Cerebellar nuclear complex (tissue), 1 donor: ENCODE measurements around the gene FARP2.
"Not testable (repeated sequence)": the region's sequence is repeated elsewhere in the genome, so short reads cannot be mapped to it uniquely, and the experiment has no call there.

Experiments
- DNase-seq, 2 experiments: peaks; one replicate each; lab custom pipeline; 2025; lab: John Stamatoyannopoulos, UW

FARP2 gene

DNA sequence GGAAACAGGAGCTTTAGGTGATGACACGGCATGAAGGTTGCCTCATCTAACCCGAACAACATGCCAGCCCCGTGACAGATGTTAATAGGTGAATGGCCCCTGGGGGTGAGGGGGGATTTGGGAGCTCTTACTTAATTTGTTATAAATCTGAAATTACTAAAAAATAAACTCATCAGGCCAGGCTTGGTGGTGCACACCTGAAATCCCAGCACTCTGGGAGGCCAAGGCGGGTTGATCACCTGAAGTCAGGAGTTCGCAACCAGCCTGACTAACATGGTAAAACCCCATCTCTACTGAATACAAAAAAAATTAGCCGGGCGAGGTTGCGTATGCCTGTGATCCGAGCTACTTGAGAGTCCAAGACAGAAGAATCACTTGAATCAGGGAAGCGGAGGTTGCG is 146.2 kb downstream of the FARP2 start:
- DNase-seq = no peak

DNA sequence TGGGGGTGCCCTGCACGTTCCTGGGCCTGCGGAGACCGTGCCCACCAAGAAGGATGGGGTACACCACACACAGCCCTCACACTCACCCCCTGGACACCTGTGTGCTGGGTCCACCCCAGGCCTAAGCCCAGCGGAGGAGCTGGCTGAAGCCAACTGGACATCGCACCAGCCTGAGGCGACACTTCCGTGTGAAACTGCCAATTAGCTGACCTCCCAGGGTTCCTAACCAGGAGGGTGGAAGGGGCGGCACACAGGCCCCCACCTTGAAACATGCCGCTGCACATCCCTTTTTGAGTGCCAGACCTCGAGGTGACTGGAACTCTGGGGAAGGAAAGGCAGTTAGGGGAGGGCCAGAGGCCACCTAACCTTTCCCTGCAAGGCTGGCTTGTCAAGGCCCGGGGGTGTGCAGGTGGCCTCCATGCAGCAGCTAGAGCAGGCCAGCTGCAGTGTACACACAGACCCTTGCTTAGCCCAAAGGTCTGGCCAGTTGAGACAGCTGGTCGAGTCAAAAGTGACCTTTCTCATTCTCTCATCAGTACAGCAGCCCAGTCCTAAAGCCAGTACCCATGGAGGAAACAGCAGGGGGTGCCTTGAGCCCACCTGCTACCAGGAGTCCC is 147.8 kb downstream of the FARP2 start:
- no peak for DNase-seq

GRCh38 chr2:241505086-241505780 is 149.1 kb downstream of the FARP2 start:
- DNase-seq = no peak

DNA sequence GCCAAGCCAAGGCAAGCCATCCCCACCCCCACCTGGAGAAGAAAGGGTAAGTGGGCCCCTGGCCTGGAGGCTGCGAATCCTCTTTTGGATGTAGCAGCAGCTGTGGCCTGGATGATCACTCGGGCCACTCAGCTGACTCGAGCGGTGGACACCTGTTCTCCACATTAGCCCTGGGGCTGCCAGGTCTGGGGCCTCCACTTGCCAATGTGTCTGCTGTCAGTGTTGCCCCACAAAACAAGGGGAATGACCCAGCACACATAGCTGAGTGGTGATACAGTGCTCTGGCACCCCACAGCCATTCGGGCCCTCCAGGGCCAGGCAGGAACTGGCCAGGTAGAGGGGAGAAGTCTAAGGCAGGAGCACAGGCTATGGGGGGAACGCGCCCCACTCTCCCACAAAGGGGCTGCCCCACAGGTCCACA is 149.7 kb downstream of the FARP2 start:
- DNase-seq = no peak

- DNase-seq = not testable (repeated sequence)
Observed at GRCh38 chr2:241506317-241506716, 150.2 kb downstream of the FARP2 start.

- DNase-seq = no peak
Observed at GRCh38 chr2:241506793-241507429, 150.8 kb downstream of the FARP2 start.

DNA sequence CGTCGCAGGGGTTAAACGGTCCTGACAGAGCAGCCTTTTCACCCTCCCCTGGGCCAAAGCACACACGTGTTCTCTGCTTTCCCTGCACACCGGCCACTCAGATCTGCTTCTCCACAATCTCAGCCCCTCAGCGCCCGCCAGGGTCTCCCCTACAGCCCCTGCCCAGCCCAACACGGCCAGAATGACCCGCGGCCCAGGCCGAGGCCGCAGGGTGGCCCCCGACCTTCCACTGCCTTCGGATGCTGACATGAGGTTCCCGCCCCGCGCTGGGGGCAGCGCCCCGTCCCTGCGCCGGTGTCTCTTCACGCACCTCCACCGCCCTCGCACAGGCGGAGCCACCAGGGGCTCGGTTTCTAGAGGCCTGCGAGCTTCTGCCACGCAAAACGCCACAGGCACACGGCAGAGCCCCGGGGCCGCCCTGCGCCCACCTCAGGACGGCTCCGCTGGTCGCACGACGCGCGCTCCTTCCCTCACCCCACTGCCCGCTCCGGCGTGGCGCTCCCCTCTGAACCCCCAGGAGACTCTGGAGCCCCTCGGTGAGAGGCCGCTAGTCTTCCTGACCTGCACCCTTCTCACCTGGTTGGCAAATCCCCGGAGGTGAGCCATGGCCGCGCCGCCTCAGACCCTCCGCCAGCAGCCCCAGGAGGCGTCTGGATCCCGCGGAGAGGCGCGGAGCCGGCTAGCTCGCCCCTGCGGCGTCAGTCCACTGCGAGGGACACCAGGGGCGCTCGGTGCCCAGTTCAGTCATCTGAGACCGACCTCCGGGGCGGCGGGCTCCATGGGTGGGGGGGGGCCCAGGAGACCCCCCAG is 151.6 kb downstream of the FARP2 start:
- no peak for DNase-seq

GRCh38 chr2:241508240-241509154 is 152.4 kb downstream of the FARP2 start, which contains the start of gene STK25:
Gene STK25, minus strand, starts transcription at chr2:241508584. Its CDS starts 549 bp downstream, at chr2:241508035.
- peak; percentile 66 to 87 for DNase-seq

- no peak for DNase-seq
Observed at GRCh38 chr2:241509155-241509784, 153.2 kb downstream of the FARP2 start.

DNA sequence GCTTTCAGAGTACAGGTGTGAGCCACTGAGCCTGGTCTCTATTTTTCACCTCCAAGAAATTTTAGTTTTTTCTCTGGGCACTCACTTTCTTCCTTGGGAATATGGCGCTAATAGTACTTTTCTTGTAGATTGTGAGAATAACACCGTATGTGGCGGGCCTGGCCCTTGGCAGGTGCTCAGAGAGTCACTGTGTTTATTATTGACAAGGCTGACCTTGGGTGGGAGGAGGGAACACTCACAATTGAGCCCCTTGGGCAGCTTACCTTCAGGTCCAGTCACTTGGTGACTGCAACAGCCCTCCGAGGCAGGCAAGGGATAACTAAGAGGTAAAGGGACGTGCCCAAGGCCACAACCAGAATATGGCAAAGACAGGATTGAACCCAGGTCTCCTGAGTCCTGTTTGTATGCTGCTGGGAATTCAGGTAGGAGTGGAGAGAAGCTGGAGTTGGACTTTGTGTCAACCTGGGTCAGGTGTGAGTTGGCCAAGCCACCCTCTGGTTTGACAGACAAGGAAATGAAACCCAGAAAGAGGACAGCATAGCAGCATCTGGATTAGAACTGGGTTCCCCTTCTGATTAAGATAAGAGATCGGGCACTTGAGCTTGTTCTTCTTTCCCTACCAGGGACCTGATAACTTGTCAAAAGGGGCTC is 155.1 kb downstream of the FARP2 start:
- no peak for DNase-seq

GRCh38 chr2:241514553-241514952 is 158.5 kb downstream of the FARP2 start:
- no peak for DNase-seq

GRCh38 chr2:241514986-241515737 is 159.1 kb downstream of the FARP2 start:
- DNase-seq = no peak

GRCh38 chr2:241516520-241516965 is 160.5 kb downstream of the FARP2 start:
- no peak for DNase-seq

DNA sequence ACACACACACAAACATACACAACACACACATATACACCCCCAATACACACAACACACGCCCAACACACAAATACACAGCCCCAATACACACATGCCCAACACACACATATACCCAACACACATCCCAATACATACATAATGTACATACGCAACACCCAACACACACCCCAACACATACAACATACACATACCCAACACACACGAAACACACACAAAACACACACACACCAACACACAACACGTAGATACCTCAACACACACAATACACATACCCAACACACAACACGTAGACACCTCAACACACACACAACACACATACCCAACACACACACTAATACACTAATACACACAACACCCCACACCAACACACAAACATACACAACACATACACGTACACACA is 161.2 kb downstream of the FARP2 start:
- no peak for DNase-seq

- no peak for DNase-seq
Observed at GRCh38 chr2:241519669-241520068, 163.6 kb downstream of the FARP2 start.

GRCh38 chr2:241522477-241522876 is 166.4 kb downstream of the FARP2 start:
- DNase-seq = no peak

DNA sequence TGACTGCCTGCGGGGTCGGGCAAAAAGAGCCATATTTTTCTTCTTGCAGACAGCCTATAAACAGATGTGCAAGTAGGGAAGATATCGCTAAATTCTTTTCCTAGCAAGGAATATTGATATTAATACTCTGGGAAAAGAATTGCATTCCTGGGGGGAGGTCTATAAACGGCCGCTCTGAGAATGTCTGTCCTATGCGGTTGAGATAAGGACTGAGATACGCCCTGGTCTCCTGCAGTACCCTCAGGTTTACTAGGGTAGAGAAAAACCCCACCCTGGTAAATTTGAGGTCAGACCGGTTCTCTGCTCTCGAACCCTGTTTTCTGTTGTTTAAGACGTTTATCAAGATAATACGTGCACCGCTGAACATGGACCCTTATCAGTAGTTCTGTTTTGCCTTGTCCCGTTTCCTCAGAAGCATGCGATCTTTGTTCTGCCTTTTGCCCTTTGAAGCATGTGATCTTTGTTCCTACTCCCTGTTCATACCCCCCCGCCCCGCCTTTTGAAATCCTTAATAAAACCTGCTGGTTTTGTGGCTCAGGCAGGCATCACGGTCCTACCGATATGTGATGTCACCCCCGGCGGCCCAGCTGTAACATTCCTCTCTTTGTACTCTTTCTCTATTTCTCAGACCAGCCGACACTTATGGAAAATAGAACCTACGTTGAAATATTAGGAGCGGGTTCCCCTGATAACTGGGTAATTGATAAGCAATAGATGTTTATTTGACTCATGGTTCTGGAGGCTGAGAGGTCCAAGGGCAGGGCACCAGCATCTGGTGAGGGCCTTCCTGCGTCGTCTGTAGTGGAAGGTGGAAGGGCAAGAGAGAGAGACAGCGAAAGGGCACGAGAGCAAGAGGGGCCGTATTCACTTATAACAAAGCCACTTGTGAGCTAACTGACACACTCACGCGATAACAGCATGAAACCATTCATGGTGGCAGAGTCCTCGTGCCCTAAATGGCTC is 170.0 kb downstream of the FARP2 start:
- not testable (repeated sequence) for DNase-seq

DNA sequence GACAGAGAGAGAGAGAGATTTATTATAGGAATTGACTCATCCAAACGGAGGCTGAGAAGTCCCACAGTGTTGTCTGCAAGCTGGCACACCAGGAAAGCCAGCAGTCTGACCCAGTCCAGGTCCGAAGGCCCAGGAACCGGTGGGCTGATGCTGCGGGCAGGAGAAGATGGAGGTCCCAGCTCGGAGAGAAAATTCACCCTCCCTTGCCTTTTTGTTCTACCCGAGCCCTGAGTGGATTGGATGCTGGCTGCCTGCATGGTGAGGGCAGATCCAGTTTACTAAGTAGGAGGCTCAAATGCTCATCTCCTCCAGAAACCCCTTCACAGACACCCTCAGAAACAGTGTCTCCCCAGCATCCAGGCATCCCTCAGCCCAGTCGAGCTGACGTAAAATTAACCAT is 174.5 kb downstream of the FARP2 start:
- no peak for DNase-seq
